ENCODE measurements around the gene RGS6.

- TF ChIP-seq, protein P1, sequence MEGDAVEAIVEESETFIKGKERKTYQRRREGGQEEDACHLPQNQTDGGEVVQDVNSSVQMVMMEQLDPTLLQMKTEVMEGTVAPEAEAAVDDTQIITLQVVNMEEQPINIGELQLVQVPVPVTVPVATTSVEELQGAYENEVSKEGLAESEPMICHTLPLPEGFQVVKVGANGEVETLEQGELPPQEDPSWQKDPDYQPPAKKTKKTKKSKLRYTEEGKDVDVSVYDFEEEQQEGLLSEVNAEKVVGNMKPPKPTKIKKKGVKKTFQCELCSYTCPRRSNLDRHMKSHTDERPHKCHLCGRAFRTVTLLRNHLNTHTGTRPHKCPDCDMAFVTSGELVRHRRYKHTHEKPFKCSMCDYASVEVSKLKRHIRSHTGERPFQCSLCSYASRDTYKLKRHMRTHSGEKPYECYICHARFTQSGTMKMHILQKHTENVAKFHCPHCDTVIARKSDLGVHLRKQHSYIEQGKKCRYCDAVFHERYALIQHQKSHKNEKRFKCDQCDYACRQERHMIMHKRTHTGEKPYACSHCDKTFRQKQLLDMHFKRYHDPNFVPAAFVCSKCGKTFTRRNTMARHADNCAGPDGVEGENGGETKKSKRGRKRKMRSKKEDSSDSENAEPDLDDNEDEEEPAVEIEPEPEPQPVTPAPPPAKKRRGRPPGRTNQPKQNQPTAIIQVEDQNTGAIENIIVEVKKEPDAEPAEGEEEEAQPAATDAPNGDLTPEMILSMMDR (conservative IDR thresholded peaks at IDR 0.05; ENCODE audit: low read depth, low read length), result no peak
- TF ChIP-seq EZH2 (IDR thresholded peaks at IDR 0.05; ENCODE audit: low read length, unreplicated experiment), result no peak
- TF ChIP-seq EZH2phosphoT487 (IDR thresholded peaks at IDR 0.05; ENCODE audit: borderline replicate concordance, low read length), result no peak
Measured at GRCh38 chr14:72434856-72435255, 502.6 kb downstream of the RGS6 start.
